Neural cell (in vitro differentiated cells): ENCODE data around the gene TELO2.

ENCODE experiments used
- CTCF ChIP-seq: fragments of 450-650 bp; IDR thresholded peaks from 2 replicates; pipeline ENCODE4 v1.5.1; 2014; ENCODE audit warnings: antibody characterized with exemption, mild to moderate bottlenecking, moderate library complexity; ENCODE audit not compliant: poor library complexity, severe bottlenecking
- EP300 ChIP-seq: fragments of 450-650 bp; conservative IDR thresholded peaks from 2 replicates; pipeline ENCODE4 v1.6.1; 2014; ENCODE audit warnings: antibody characterized with exemption, mild to moderate bottlenecking, moderate library complexity; ENCODE audit not compliant: poor library complexity, severe bottlenecking
- EZH2 ChIP-seq: fragments of 200-600, 300-800 bp; shearing (Covaris generic), sonication (generic); IDR thresholded peaks from 2 replicates; pipeline ENCODE4 v1.6.1; 2014; ENCODE audit warnings: antibody characterized with exemption, low read length, borderline replicate concordance, mild to moderate bottlenecking; ENCODE audit not compliant: insufficient read depth, poor library complexity, severe bottlenecking
- MXI1 ChIP-seq: fragments of 450-650 bp; conservative IDR thresholded peaks from 2 replicates; pipeline ENCODE4 v1.6.1; 2014; ENCODE audit warnings: antibody characterized with exemption, mild to moderate bottlenecking; ENCODE audit not compliant: poor library complexity, severe bottlenecking
- POLR2AphosphoS5 ChIP-seq: IDR thresholded peaks from 2 replicates; pipeline ENCODE4 v1.6.1; 2012
- TF ChIP-seq, protein P1 (sequence below): IDR thresholded peaks from 2 replicates; pipeline ENCODE4 v1.6.1; 2012; ENCODE audit warnings: borderline replicate concordance

DNA sequence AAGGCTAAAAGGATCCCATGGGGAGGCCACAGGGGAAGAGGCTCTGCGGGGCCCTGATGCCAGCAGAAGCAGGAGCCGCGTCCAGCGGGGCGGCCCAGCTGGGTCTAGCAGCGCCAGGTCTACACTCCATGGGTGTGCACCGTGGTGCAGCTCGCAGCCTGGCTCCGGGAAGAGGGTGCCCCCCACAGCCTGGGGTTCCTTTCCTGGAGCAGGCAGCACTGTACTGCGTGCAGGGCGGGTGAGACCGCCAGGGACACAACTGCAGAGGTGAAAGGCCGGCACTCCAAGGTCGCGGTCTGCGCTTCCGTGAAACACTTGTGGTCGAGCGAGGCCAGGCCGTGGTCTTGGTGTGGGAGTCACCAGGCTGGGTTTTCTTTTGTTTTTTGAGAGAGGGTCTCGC, 42.3 kb upstream of the TELO2 start:
- TF ChIP-seq CTCF (no peak), EZH2 (no peak), POLR2AphosphoS5 (no peak), EP300 (no peak), MXI1 (no peak)
- TF ChIP-seq, protein P1, sequence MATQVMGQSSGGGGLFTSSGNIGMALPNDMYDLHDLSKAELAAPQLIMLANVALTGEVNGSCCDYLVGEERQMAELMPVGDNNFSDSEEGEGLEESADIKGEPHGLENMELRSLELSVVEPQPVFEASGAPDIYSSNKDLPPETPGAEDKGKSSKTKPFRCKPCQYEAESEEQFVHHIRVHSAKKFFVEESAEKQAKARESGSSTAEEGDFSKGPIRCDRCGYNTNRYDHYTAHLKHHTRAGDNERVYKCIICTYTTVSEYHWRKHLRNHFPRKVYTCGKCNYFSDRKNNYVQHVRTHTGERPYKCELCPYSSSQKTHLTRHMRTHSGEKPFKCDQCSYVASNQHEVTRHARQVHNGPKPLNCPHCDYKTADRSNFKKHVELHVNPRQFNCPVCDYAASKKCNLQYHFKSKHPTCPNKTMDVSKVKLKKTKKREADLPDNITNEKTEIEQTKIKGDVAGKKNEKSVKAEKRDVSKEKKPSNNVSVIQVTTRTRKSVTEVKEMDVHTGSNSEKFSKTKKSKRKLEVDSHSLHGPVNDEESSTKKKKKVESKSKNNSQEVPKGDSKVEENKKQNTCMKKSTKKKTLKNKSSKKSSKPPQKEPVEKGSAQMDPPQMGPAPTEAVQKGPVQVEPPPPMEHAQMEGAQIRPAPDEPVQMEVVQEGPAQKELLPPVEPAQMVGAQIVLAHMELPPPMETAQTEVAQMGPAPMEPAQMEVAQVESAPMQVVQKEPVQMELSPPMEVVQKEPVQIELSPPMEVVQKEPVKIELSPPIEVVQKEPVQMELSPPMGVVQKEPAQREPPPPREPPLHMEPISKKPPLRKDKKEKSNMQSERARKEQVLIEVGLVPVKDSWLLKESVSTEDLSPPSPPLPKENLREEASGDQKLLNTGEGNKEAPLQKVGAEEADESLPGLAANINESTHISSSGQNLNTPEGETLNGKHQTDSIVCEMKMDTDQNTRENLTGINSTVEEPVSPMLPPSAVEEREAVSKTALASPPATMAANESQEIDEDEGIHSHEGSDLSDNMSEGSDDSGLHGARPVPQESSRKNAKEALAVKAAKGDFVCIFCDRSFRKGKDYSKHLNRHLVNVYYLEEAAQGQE = no peak
